Activated CD8-positive, alpha-beta memory T cell treated with anti-CD3 and anti-CD28 coated beads, Interleukin-2, amount 50 U/mL, for 24 hours (primary cell): ENCODE data around the gene NFAT5.

Experiments
- DNase-seq: peaks from one replicate; pipeline ENCODE4 v3.0.0-alpha.2; 2020; ENCODE audit errors: extremely low read depth

Gene NFAT5

DNA sequence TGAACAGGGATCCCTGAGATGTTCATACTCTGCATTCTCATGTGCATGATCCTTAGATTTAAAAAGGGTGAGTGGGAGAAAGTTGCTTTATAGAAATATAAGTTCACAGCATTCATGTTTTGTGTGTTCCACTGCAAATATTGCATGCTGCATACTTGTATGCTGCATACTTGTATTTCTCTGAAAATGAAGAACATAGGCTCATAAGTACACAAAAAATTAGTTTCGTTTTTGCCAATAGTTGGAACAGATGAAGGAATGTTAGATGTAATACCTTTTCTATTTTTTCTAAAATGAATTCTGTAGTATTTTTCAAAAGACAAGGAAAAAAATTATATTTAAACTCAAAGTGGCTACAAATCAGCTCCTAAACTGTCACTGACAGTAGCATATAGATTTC, 79.0 kb downstream of the NFAT5 start:
- DNase-seq = no peak

DNA sequence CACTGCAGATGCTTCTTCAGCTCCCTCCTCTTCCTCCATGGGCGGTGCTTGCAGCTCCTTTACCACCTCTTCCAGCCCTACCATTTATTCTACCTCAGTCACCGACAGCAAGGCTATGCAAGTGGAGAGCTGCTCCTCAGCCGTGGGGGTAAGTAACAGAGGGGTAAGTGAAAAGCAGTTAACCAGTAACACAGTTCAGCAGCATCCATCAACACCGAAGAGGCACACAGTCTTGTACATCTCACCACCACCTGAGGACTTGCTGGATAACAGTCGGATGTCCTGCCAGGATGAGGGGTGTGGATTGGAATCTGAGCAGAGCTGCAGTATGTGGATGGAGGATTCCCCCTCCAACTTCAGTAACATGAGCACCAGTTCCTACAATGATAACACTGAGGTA, 81.3 kb downstream of the NFAT5 start:
- no peak for DNase-seq

DNA sequence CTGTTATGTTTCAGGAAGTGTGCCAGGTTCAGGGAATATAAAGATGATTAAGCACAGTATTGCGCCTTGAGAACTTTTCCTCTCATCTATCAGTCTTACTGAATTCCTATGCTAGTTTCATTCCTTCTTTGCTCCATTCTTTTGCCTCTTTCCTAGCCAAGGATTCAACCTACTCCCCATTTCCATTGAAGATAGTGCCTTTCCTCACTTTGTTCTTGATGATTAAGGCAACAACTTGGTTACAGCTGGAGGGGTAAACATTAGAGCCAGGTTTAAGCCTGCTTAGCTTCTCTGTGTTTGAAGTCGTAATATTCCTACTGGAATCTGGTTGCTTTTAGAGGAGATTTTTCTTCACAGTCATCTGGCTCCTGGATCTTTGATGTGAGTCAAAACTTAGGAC, 85.5 kb downstream of the NFAT5 start:
- no peak for DNase-seq

DNA sequence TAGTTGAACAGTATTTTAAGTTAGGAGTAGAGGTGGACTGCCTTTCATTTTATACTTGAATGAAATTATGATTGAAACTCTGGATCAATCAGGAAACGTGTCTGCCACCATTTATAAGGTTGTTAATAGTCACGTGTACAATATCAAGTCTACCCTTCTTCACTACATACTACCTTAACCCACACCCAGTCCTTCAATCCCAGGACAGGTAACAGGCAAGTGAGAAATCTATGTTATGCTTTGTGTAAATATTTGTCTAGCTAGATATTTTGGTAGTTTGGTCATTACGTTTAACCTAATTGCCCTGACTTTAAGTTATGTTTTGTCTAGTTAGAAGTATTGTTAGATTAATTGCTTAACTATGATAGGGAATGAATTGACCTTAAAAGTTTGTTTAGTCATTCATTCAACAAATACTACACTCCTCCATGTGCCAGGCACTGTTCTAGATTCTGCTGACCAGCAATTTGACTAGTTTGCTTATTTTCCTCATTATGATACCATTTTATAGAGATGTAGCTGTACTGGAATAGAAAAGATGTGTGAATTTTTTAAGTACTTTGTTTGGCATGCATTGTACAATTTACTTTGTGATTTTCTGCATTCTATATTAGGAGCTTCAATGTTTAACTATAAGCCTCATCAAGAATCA, 88.6 kb downstream of the NFAT5 start:
- no peak for DNase-seq

DNA sequence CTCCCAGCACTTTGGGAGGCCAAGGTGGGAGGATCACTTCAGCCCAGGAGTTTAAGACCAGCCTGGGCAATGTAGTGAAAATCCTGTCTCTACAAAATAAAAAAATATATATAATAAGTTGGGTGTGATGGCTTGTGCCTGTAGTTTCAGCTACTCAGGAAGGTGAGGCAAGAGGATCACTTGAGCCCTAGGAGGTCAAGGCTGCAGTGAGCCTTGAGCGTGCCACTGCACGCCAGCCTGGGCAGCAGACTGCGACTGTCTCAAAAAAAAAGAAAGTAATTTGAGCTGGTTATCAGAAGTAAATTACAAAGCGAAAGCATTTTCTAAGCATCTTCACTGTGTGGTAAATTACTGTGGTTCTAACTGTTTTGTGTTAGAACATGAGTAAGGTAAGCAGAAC, 94.4 kb downstream of the NFAT5 start:
- no peak for DNase-seq

DNA sequence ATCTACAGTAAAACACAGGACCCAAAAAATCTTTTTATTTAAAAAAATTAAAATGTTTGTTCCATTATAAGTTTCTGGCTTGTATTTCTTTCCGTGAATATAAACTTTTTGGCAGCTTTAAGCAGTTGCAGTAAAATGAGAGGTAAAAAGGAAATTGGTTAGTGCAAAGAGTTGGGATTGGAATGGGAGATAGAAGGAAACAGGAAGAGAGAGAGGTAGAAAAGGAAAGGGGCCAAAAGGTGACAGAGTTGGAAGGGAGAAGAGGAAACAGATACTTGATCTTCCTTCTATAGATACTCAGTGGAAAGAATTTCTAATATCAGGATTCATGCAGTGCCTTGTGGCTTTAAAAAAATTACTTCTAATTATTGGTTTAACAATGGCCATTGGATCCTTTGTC, 97.1 kb downstream of the NFAT5 start:
- DNase-seq = no peak

DNA sequence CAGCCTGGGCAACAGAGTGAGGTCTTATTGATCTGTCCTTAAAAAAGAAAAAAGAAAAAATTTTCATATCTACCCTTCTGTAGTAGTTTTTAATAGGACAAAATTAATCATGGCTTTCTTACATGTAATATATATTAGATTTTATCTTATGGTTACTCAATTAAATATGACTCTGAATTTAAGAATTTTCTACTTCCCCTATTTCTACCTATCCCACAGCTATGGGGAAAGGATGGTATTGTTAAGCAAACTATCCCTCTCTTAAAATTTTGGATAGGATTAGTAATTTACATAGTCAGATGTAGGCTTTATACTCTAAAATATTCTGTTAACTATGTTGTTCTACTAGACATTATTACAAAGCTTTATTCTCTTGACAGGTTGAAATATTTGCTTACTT, 98.1 kb downstream of the NFAT5 start:
- DNase-seq = no peak

DNA sequence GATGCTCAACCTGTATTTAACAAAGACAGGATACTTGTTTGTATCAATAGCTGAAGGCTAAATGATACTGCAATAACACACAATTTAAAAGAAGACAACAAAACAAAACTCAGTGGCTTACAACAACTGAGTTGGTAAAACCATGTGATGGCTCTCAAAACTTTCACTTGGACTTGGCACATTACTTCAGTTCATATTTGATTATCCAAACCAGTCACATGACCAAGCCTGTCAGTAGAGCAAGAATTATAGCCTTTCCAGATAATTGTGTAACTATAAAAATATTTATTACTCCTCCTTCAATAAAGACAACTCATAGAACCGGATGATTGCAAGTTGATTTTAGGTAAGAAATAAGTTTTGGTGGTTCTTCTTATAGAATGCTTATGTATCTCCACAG, 103.8 kb downstream of the NFAT5 start:
- DNase-seq = no peak

DNA sequence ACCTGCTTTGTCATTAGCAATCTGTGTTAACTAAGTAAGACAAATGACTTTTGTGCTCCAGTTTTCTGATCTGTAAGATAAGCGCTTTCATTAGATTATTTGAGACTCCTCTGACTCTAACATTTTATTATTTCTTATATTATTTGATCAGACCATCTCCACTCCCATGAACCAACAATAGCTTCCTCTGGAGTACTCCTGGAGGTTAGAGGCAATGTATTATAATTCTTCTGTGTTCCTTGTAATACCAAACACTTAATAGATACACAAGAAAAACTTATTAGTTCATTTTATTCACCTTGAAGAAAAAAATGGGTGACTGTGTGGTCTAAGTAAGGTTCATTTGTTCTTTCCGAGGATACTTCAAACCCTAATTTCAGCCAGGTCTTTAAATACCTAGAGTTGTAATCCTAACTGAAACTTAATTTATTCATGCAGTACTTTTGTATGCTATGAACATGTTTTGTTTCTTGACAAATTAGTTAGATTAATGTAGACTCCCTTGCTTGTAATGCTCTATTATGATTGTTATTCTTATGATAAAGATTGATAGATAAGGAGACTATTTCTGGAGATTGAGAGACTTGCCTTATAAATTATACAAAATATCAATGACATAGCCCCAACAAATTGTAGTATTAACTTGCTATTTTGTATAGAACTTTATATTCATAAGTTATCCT, 106.7 kb downstream of the NFAT5 start:
- DNase-seq = no peak

DNA sequence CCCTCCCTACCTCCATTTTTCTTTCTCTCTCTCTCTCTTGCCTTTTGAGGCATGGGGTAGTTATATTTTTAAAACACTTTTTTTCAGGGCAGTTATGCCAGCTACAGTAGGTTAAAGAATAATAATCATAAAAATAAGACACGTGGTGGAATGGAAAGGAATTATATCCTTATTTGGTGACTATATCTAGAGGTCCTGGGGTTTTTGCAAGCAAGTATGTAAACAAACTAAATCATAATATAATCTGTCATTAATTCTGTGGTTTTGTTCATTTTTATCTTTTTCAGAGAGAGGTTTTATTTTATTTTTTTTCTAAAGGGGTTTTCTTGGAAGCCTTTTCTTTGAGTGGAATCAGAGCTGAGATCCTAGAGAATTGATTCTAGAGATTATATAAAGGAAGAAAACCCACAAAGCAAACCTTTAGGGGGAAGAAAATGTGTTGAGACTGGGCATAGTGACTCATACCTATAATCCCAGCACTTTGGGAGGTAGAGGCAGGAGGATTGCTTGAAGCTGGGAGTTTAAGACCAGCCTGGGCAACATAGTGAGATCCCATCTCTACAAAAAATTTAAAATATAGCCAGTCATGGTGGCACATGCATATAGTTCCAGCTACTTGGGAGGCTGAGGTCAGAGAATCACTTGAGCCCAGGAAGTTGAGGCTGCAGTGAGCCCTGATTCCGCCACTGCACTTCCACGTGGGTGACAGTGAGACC, 107.4 kb downstream of the NFAT5 start:
- DNase-seq = no peak

DNA sequence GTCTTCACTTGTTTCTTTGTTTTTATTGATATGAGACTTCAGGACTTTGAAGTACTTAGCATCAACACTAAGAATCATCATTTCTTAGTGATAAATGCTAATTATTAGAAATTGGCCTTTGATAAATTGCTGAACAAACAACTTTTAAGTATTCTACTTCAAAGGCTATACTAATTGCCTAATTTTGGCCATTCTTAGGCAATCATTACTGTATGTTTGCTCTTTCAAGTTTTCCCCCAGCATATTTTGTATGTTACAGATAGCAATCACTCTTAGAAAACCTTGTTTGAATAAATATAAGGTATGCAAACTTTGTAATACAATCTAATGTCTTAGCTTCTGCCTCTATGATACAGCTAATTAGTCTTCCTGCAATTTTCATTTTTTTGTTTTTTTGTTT, 114.6 kb downstream of the NFAT5 start:
- DNase-seq = no peak

DNA sequence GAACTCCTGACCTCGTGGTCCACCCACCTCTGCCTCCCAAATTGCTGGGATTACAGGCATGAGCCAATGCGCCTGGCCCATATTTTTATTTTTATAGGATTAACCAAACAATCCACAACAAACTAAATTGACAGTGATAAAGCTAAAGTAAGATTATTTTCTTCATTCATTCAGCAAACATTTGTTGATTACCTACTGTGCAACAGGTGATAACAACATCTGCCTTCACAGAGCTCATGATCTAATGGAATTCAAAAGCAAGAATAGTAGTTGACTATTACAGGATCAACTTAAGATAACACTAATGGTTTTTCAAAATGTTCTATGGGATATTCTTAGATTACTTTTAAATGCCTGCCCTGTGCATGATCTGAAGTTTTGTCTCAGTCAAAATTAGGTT, 122.8 kb downstream of the NFAT5 start:
- DNase-seq = no peak

DNA sequence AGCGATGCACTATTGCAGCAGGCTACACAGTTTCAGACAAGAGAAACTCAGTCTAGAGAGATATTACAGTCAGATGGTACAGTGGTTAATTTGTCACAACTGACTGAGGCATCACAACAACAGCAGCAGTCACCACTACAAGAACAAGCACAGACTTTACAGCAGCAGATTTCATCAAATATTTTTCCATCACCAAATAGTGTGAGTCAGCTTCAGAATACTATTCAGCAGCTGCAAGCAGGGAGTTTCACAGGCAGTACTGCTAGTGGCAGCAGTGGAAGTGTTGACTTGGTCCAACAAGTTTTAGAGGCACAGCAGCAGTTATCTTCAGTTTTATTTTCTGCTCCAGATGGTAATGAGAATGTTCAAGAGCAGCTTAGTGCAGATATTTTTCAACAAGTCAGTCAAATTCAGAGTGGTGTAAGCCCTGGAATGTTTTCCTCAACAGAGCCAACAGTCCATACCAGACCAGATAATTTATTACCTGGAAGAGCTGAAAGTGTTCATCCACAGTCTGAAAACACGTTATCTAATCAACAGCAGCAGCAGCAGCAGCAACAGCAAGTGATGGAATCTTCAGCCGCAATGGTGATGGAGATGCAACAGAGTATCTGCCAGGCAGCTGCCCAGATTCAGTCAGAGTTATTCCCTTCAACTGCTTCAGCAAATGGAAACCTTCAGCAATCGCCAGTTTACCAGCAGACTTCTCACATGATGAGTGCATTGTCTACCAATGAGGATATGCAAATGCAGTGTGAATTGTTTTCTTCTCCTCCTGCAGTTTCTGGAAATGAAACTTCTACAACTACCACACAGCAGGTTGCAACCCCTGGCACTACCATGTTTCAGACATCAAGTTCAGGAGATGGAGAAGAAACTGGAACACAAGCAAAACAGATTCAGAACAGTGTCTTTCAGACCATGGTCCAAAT, 126.5 kb downstream of the NFAT5 start:
- no peak for DNase-seq

DNA sequence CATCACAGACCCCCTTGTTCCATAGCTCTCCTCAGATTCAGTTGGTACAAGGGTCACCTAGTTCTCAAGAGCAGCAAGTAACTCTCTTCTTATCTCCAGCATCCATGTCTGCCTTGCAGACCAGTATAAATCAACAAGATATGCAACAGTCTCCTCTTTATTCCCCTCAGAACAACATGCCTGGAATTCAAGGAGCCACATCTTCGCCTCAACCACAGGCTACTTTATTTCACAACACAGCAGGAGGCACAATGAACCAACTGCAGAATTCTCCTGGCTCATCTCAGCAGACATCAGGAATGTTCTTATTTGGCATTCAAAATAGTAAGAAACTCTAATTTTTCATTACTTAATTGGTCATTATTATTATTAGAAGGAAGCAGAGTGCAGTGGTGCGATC, 128.2 kb downstream of the NFAT5 start:
- DNase-seq = no peak

DNA sequence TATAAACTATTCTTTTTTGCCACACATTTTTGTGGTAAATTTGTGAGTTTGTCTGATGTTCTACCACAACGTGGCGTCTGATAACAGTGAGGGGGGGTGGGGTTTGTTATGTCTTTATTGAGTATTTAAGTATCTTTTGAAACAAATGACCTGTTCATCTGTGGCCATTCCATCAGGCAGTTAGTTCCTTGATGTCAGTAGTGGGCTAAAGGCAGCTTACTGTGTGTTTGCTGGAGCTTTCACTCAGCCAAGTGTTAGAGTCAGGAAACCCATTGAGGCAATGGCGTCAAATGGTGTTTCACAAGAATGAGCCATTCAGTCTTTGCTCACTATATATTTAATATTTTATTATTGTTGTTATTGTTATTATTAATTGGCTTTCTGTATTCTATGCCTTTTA, 132.6 kb downstream of the NFAT5 start:
- DNase-seq = no peak

DNA sequence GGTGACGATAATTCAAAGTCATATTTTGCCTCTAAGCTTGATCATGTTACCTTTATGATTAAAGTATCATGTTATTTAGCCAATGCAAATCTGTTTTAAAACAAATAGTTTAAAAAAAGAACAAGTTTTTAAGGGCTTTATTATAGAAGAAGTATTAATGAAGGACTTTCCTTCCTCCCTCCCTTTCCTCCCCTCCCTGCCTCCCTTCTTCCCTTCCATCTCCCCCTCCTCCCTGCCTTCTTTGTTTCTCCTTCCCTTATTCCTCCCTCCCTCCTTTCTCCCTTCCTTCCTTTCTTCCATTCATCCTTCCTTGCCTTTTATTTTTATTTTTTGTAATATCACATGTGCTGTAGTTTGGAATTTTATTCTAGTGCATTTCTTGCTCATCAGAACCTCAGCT, 134.1 kb downstream of the NFAT5 start:
- DNase-seq = no peak

DNA sequence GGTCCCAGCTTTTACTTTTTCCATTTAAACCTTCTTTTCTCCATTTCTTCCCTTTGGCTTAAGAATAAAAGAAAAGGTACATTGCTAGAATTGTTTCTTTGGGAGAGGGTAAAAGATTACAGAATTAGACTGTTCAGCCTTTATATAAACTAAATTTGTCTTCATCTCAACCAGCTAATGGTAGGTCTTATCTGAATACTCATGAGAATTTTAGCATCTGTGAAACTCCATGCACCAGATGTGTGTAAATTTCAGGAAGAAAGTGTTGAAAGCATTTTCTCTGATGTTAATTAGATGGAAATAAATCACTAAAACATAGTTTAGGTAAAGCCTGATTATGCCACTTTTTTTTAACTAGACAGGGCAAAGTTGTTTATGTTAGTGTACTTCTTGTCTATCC, 135.7 kb downstream of the NFAT5 start:
- no peak for DNase-seq

DNA sequence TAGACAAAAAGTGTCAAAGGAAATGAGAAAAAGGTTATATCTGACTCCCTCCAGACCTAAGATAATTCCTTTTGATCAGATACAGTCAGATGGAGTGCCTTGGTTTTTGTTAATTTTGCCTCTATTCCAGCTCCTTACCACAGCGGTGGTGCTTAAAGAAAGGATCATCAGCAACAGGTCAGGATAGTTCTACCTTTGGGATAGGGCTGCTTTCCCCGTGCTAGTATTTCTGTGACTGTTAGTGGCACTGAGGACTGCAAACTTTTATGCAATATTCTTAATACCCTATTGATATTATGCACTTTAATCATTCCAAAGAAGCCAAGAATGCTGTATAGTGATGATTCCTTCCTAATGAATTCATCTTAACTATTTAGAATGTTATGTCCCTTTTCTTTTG, 136.1 kb downstream of the NFAT5 start:
- DNase-seq = no peak

DNA sequence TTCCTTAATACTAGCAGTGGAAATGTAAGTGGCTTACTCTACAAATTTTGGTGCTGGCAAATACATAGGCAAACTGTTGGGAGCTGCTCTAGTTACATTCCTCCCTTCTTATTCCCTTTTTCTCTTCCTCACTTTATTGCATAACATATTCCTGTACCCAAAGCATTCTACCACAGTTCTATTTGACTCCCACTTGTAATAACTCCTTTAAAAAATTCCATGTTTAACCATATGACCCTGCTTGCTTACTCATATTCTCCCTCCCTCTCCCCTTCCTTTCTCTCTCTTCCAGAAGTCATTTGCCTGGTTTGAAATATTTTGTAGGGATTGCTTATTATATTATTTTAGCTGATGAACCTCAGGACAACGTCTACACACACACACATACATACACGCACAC, 137.9 kb downstream of the NFAT5 start:
- DNase-seq = no peak

DNA sequence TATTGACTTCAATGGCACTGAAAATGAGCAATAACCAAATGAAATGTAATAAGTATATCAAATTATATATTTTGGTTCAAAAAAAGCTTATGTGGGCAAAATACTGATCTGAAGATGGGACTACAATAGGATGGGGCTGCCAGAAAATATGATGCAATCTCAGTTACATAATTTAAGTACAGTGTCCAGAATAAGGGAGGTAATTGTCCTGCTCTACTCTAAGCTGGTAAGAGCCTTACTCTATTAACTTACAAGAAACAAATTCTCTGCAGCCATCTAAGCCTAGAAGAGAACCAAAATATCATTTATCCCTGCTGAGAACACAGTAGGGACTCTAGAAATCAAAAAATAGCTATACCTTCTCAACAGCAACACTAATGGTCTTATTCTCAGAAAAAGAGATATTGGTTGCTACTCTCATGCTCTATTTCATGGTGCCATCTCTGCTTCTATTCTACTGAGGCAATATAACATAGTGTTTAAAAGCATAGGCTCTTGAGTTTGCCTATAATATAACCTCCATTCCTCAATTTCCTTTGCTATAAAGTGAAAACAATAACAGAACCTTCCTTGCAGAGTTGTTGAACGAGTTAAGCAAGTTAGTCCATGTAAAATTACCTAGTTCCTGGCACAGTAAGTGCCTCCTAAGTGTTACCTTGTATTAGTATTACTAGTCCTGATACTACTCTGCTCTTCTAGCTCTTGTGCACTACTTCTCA, 140.6 kb downstream of the NFAT5 start:
- no peak for DNase-seq

DNA sequence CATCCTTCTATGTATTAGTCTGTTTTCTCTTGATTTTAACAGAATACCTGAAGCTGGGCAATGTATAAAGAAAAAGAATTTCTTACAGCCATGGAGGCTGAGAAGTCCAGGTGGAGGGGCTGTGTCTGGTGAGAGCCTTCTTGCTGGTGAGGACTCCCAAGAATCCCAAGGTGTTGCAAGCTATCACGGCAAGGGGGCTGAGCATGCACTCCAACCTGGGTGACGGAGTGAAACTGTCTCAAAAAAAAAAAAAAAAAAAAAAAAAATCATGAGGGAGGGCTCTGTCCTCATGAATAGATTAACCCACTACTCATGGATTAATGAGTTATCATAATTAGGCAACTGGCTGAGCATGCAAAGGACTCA, 141.2 kb downstream of the NFAT5 start:
- no peak for DNase-seq
